ENCODE data around the gene OR11A1.

OR11A1 gene

GRCh38 chr6:29490055-29490454, 33.2 kb upstream of the OR11A1 start:
- TF ChIP-seq GATA1 (IDR thresholded peaks at IDR 0.05; ENCODE audit: low read depth, low read length): no peak
- TF ChIP-seq POLR2A (IDR thresholded peaks at IDR 0.05; ENCODE audit: low read length): no peak
- no peak for DNase-seq

GRCh38 chr6:29489286-29489685, 32.4 kb upstream of the OR11A1 start:
- DNase-seq: no peak
- TF ChIP-seq GATA1 (IDR thresholded peaks at IDR 0.05; ENCODE audit: low read depth, low read length): no peak

- no peak for TF ChIP-seq GATA1 (IDR thresholded peaks at IDR 0.05; ENCODE audit: low read depth, low read length)
- TF ChIP-seq POLR2A (IDR thresholded peaks at IDR 0.05; ENCODE audit: low read length): no peak
- no peak for DNase-seq
These were observed 32.0 kb upstream of the OR11A1 start for GRCh38 chr6:29488874-29489273.

- no peak for TF ChIP-seq GATA1 (IDR thresholded peaks at IDR 0.05; ENCODE audit: low read depth, low read length)
- no peak for TF ChIP-seq POLR2A (IDR thresholded peaks at IDR 0.05; ENCODE audit: low read length)
These were observed 30.8 kb upstream of the OR11A1 start, which contains the start of gene MAS1L for GRCh38 chr6:29487660-29488059. MAS1L (minus strand) TSS chr6:29487956; CDS start chr6:29487902, 54 bp downstream.

GRCh38 chr6:29487131-29487530, 30.3 kb upstream of the OR11A1 start:
- TF ChIP-seq POLR2A (IDR thresholded peaks at IDR 0.05; ENCODE audit: low read length) (no peak), GATA1 (IDR thresholded peaks at IDR 0.05; ENCODE audit: low read depth, low read length) (no peak)
- DNase-seq: no peak

More at GRCh38 chr6:29487660-29488059, 30.8 kb upstream of the OR11A1 start, which contains the start of gene MAS1L:
- DNase-seq: no peak

GRCh38 chr6:29486577-29486976, 29.7 kb upstream of the OR11A1 start:
- TF ChIP-seq GATA1 (IDR thresholded peaks at IDR 0.05; ENCODE audit: low read depth, low read length) (no peak), POLR2A (IDR thresholded peaks at IDR 0.05; ENCODE audit: low read length) (no peak)
- DNase-seq: no peak

GRCh38 chr6:29483735-29484134, 26.9 kb upstream of the OR11A1 start:
- DNase-seq: no peak
- TF ChIP-seq GATA1 (IDR thresholded peaks at IDR 0.05; ENCODE audit: low read depth, low read length): no peak
- no peak for TF ChIP-seq POLR2A (IDR thresholded peaks at IDR 0.05; ENCODE audit: low read length)

GRCh38 chr6:29483186-29483585, 26.3 kb upstream of the OR11A1 start:
- no peak for DNase-seq

GRCh38 chr6:29479560-29479959, 22.7 kb upstream of the OR11A1 start:
- DNase-seq: no peak
- TF ChIP-seq POLR2A (IDR thresholded peaks at IDR 0.05; ENCODE audit: low read length) (no peak), GATA1 (IDR thresholded peaks at IDR 0.05; ENCODE audit: low read depth, low read length) (no peak)

More at GRCh38 chr6:29483186-29483585, 26.3 kb upstream of the OR11A1 start:
- TF ChIP-seq GATA1 (IDR thresholded peaks at IDR 0.05; ENCODE audit: low read depth, low read length) (no peak), POLR2A (IDR thresholded peaks at IDR 0.05; ENCODE audit: low read length) (no peak)

- DNase-seq: no peak
- TF ChIP-seq GATA1 (IDR thresholded peaks at IDR 0.05; ENCODE audit: low read depth, low read length): no peak
- no peak for TF ChIP-seq POLR2A (IDR thresholded peaks at IDR 0.05; ENCODE audit: low read length)
These were observed 21.9 kb upstream of the OR11A1 start for GRCh38 chr6:29478740-29479139.

GRCh38 chr6:29477923-29478450, 21.1 kb upstream of the OR11A1 start:
- DNase-seq: peak; percentile 13 to 74
- TF ChIP-seq GATA1 (IDR thresholded peaks at IDR 0.05; ENCODE audit: low read depth, low read length) (no peak), POLR2A (IDR thresholded peaks at IDR 0.05; ENCODE audit: low read length) (no peak)

GRCh38 chr6:29474996-29475395, 18.1 kb upstream of the OR11A1 start:
- TF ChIP-seq GATA1 (IDR thresholded peaks at IDR 0.05; ENCODE audit: low read depth, low read length) (no peak), POLR2A (IDR thresholded peaks at IDR 0.05; ENCODE audit: low read length) (no peak)
- DNase-seq: no peak

GRCh38 chr6:29466241-29466640, 9.4 kb upstream of the OR11A1 start:
- no peak for TF ChIP-seq GATA1 (IDR thresholded peaks at IDR 0.05; ENCODE audit: low read depth, low read length)
- TF ChIP-seq POLR2A (IDR thresholded peaks at IDR 0.05; ENCODE audit: low read length): no peak
- DNase-seq: no peak

GRCh38 chr6:29465801-29466200, 8.9 kb upstream of the OR11A1 start:
- TF ChIP-seq POLR2A (IDR thresholded peaks at IDR 0.05; ENCODE audit: low read length) (no peak), GATA1 (IDR thresholded peaks at IDR 0.05; ENCODE audit: low read depth, low read length) (no peak)
- DNase-seq: no peak

GRCh38 chr6:29465279-29465678, 8.4 kb upstream of the OR11A1 start:
- no peak for DNase-seq
- no peak for TF ChIP-seq GATA1 (IDR thresholded peaks at IDR 0.05; ENCODE audit: low read depth, low read length)
- TF ChIP-seq POLR2A (IDR thresholded peaks at IDR 0.05; ENCODE audit: low read length): no peak

GRCh38 chr6:29462022-29462421, 5.2 kb upstream of the OR11A1 start:
- TF ChIP-seq POLR2A (IDR thresholded peaks at IDR 0.05; ENCODE audit: low read length) (no peak), GATA1 (IDR thresholded peaks at IDR 0.05; ENCODE audit: low read depth, low read length) (no peak)
- no peak for DNase-seq

Measured in erythroblast (primary cell).